Measurements from ENCODE around the gene EMX2.

DNA sequence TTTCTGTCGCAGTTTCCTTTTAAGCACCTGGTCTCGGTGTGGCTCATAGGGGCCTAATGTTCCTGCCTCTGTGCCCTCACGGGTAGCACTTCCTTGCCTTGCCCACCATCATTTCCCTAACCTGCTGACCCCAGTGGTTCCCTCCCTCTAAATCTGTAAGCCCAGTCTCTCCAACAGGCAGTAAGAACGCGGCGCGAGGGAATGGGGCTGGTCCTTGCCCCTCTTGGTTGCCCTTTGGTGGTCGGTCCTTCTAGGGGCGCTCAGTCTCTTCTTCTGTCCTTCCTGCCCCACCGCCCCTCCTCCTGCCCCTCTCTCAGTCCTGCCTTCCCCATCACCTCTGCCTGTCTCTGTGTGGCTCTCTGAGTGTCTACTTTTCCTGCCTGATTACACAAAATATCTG lies 21.2 kb downstream of the EMX2 start:
- TF ChIP-seq EZH2 (IDR thresholded peaks at IDR 0.05; ENCODE audit: borderline replicate concordance, low read depth, low read length, severe bottlenecking): no peak
- TF ChIP-seq, protein P1, sequence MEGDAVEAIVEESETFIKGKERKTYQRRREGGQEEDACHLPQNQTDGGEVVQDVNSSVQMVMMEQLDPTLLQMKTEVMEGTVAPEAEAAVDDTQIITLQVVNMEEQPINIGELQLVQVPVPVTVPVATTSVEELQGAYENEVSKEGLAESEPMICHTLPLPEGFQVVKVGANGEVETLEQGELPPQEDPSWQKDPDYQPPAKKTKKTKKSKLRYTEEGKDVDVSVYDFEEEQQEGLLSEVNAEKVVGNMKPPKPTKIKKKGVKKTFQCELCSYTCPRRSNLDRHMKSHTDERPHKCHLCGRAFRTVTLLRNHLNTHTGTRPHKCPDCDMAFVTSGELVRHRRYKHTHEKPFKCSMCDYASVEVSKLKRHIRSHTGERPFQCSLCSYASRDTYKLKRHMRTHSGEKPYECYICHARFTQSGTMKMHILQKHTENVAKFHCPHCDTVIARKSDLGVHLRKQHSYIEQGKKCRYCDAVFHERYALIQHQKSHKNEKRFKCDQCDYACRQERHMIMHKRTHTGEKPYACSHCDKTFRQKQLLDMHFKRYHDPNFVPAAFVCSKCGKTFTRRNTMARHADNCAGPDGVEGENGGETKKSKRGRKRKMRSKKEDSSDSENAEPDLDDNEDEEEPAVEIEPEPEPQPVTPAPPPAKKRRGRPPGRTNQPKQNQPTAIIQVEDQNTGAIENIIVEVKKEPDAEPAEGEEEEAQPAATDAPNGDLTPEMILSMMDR (IDR thresholded peaks at IDR 0.05; ENCODE audit: extremely low read depth in 1 of 2, insufficient read depth in 1 of 2, low read depth in 1 of 2, low read length in 2 of 2): no peak
